Tongue (tissue), 2 donors: ENCODE measurements around the gene MEGF9. TPM values are rescaled to one million over a fixed set of nuclear protein-coding genes. Genes with fewer than 3 reads are reported as not detected.
"Not testable (repeated sequence)": the region's sequence is repeated elsewhere in the genome, so short reads cannot be mapped to it uniquely, and the experiment has no call there.

ENCODE experiments used
- DNase-seq: peaks from one replicate; pipeline ENCODE4 v3.0.0-alpha.2; 2015
- total RNA-seq: library from RNA; depleted of rRNA; stranded (reverse); fragments of >200 nt; gene quantifications from one replicate; pipeline ENCODE4 v1.2.3, GENCODE V29; 2014

MEGF9 gene
- total RNA-seq, 1 donor from 2014 or later, result 14.4 TPM

DNA sequence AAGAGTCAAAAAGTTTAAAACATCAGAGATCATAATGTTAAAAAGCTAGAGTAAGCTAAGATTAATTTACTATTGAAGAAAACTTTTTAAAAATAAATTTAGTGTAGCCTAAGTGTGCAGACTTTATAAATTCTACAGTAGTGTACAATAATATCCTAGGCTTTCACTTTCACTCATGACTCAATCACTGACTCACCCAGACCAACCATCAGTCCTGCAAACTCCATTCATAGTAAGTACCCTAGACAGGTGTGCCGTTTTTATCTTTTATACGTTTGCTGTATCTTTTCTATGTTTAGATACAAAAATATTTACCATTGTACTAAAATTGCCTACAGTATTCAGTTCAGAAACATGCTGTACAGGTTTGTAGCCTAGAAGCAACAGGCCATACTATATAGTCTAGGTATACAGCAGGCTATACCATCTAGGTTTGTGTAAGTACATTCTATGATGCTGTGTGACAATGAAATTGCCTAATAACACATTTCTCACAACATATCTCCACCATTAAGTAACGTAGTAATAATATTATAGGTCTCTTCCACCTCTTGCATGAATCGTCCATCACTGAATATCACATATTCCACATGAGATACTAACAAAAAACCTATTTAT lies 59.2 kb downstream of the MEGF9 start:
- DNase-seq, result no peak

DNA sequence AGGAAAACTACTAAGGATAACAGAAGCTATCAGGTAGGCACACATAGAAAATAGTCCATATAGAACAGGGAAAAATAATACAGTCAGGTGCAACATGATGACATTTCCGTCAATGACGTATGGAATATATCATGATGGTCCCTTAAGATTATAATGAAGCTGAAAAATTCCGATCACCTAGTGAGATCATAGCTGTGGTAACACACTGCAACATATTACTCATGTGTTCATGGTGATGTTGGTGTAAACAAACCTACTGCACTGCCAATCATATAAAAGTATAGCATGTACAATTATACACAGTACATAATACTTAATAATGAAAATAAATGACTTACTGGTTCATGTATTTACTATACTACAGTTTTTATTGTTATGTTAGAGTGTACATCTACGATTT lies 60.0 kb downstream of the MEGF9 start:
- DNase-seq, result no peak

DNA sequence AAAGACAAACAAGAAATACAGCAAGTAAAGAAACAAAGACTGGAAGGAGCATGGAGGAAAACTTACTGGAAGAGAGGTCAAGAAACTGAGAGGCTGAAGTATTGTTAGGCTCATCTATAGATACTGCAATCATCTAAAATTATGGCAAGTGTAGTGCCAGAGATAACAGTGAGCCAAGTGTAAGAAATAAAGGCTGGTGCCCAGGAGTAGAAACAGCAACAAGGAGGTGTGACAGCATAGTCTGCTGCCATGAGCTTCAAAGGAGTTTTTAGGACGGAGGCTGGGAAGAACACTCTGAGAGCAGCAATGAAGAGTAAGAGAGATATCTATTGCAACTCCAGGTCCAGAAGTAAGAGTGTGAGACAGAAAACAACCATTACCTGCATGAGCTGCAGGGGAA lies 60.5 kb downstream of the MEGF9 start:
- DNase-seq, result no peak

DNA sequence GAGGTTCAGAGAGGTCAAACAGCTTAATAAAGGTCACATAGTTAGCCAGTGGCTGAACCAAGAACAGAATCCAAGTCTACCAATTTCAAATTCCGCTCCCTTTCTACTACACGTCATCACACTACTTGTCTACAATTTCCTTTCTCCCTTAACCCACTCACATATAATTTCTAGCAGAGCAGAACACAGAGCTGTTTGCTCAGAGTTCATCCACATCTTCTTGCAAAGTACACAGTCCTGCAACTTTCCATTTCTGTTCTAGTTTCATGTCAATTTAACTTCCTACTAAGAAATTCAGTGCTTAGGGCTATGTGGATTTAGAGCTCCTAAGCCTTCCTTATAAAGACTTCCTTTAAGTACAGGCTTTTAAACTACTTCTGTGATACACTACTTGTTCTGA lies 61.3 kb downstream of the MEGF9 start:
- DNase-seq, result peak; percentile 17

GRCh38 chr9:120650352-120650751 lies 63.9 kb downstream of the MEGF9 start:
- DNase-seq, result no peak

GRCh38 chr9:120648581-120649197 lies 65.6 kb downstream of the MEGF9 start:
- no peak for DNase-seq

DNA sequence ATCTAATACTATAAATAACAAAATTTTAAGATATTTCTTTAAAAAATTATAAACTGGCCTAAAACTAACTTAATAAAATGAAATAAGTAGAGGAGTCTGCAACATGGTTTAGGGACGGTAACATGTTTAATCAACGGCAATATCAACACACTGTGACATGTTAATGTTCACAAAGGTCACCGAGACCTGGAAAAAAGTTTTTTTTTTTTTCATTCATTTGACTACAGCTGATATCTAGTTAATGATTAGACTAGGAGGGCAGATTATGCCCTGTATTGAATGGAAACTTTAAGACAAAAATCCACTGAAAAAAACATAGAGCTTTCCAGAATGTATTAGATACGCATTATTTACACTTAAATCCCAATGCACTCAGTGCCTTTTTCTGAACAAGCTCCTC lies 67.3 kb downstream of the MEGF9 start:
- no peak for DNase-seq

GRCh38 chr9:120645760-120646159 lies 68.5 kb downstream of the MEGF9 start:
- no peak for DNase-seq

DNA sequence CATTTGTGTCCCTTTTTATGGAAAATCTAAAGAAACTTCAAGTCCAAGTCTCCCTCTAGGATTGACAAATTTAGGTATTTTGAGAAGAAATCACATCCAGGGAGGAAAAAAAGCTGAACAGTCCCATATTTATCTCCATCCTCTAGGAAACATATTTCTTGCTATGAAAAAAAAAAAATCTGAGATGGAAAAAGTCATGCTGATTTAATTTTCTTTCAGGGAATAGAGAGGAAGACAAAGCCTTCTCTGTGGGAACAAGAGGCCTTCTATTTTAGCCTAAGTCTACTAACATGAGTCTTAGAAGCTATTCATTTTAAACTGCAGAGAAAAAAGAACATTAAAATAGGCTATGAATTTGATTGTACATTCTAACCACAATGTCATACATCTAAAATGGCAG lies 71.2 kb downstream of the MEGF9 start:
- DNase-seq, result peak; percentile 16

DNA sequence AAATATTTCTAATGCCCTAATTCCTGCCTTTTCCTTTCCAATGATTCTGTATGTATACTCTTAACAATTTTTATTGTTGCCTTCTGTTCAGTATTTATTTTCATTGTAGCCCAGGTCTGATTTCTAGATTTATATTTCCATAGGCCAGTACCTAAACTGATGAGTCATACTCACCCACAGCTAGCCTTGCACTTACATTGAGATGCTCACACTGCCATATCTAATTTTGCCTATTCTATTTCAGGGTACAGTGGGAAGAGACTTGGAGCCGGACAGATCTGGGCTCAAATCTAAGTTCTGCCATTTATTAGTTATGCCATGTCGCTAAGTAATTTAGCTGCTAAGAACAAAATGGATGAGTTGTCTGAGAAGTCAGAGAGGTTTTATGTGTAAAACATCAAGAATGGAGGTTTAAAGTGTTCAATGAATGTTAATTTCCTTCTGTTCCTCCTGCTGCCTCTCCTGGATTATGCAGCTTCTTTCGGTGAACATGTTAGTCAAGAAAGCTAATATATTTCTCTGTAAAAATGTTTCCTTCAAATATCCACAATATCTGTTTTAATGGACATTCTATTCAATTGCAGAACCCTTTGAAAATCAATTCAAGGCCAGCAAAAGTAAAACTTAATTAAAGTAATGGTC lies 72.0 kb downstream of the MEGF9 start:
- no peak for DNase-seq

DNA sequence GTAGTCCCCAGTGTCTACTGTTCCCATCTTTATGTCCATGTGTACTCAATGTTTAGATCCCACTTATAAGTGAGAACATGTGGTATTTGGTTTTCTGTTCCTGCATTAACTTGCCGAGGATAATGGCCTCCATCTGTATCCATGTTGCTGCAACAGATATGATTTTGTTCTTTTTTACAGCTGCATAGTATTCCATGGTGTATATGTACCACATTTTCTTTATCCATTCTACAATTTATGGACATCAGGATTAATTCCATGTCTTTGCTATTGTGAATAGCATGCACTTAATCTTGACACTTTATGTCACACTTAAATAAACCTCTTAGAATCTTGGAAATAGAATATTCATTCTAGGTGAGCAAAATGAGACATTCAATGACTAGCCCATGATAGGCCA lies 73.4 kb downstream of the MEGF9 start:
- not testable (repeated sequence) for DNase-seq

DNA sequence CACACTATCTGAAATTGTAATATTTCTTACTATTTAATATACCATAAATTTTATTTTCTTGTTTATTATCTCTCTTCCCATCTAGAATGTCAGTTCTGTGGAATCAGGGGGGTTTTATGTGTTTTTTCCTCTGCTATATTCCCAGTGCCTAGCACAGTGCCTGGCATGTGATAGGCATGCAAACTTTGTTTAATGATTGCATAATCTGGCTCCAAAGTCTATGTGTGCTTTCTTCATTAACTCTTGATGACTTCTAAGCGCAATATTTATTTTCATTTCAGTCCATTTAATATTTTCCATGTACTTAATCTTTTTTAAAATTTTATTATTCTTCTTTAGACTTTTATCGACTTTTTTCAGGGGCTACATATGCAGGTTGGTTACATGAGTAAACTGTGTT lies 73.9 kb downstream of the MEGF9 start:
- no peak for DNase-seq

DNA sequence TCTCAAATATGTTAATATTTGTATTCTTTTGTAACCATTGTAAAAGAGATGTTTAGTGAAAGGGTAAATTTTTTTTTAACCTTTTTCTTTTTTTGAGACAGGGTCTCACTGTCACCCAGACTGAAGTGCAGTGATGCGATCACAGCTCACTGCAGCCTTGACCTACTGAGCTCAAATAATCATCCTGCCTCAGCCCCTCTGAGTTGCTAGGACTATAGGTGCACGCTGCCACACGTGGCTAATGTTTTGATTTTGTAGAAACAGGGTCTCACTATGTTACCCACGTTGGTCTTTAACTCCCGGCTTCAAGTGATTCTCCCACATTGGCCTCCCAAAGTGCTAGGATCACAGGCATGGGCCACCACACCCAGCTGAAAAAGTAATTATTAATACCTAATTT lies 76.4 kb downstream of the MEGF9 start:
- DNase-seq, result no peak

DNA sequence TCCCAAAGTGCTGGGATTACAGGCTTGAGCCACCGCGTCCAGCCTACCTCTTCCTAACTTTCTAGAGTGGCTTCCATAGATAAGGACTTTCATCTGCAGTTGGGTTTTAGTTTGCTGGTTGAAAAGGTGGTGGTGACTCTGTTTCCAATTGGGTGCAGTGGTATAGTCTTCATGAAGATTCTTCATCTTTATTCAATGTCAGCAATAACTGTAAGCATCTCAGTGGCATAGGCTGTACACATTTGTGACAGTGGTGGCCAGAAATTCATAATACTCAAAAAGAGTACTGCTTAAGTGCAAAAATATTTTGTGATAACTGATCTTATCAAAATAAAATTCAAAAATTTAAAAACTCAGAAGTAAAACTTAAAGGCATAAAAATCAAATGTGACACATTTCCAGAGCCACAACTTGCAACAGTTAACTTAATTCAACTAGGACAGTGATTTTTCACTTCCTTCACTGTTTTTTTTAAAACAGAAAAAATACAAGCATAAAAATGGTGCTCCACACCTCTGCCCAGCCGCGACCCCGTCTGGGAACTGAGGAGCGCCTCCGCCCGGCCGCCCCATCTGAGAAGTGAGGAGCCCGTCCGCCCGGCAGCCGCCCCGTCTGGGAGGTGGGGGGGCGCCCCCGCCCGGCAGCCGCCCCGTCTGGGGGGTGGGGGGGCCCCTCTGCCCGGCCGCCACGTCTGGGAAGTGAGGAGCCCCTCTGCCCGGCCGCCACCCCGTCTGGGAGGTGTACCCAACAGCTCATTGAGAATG lies 77.9 kb downstream of the MEGF9 start:
- DNase-seq, result no peak

DNA sequence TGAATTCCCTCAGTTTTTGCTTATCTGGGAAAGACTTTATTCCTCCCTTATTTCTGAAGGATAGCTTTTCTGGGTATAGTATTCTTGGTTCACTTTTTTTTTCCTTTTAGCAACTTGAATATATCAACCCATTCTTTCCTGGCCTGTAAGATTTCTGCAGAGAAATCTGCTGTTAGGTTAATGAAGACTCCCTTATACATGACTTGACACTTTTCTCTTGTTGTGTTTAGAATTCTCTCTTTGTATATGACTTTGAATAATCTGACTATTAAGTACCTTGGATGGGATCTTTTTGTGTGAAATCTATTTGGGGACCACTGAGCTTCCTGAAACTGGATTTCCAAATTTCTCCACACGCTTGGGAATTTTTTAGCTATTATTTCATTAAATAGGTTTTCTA lies 79.3 kb downstream of the MEGF9 start:
- DNase-seq, result no peak

GRCh38 chr9:120630333-120630732 lies 83.9 kb downstream of the MEGF9 start:
- DNase-seq, result no peak

DNA sequence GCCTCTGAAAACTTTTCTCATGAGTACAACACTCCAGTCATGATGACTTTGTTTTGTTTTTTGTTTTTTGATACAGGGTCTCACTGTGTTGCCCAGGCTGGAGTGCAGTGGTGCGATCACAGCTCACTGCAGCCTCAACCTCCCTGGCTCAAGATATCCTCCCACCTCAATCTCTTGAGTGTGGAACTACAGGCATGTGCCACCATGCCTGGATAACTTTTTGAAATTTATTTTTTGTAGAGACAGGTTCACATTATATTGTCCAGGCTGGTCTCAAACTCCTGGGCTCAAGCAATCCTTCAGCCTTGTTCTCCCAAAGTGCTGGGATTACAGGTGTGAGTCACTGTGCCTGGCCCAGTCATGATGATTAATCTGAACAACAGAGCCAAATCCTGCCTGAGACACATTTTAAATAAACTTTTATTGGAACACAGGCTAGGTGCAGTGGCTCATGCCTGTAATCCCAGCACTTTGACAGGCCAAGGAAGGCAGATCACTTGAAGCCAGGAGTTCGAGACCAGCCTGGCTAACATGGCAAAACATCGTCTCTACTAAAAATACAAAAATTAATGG lies 85.3 kb downstream of the MEGF9 start:
- not testable (repeated sequence) for DNase-seq

GRCh38 chr9:120628207-120628924 lies 85.9 kb downstream of the MEGF9 start:
- peak; percentile 2 for DNase-seq

- no peak for DNase-seq
Measured at GRCh38 chr9:120627073-120627472, 87.2 kb downstream of the MEGF9 start.

DNA sequence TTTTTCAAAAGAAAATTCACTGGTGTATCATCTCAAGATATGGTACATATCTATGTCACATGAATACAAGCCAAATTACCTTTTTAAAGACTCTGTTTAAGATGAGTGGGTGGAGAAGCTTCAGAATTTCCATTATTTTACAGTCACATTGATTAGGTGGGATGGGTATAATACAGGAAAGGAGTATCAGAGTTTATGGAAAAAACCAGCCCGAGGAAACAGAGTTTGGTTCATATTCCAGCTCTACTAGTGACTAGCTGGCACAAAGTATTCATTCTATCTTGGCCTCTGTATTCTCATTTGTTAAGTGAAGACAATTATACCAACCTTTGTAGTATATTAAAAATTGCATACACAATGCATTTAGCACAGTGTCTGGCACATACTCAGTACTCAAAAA lies 87.8 kb downstream of the MEGF9 start:
- DNase-seq, result no peak

- peak; percentile 5 for DNase-seq
Measured at GRCh38 chr9:120625222-120625621, 89.0 kb downstream of the MEGF9 start.

- no peak for DNase-seq
Measured at GRCh38 chr9:120622790-120623189, 91.5 kb downstream of the MEGF9 start.
